22Rv1 (cell line): ENCODE results near the gene CHST13.
"Not testable (repeated sequence)": the region's sequence is repeated elsewhere in the genome, so short reads cannot be mapped to it uniquely, and the experiment has no call there.

Experiments used
- ZFX ChIP-seq: fragments of 450-650 bp; IDR thresholded peaks from 2 replicates; pipeline ENCODE4 v1.6.1; 2017; ENCODE audit warnings: antibody characterized with exemption, borderline replicate concordance
- TF ChIP-seq, protein P1 (sequence below): fragments of 450-650 bp; IDR thresholded peaks from 2 replicates; pipeline ENCODE4 v1.5.1; 2017; ENCODE audit warnings: mild to moderate bottlenecking

DNA sequence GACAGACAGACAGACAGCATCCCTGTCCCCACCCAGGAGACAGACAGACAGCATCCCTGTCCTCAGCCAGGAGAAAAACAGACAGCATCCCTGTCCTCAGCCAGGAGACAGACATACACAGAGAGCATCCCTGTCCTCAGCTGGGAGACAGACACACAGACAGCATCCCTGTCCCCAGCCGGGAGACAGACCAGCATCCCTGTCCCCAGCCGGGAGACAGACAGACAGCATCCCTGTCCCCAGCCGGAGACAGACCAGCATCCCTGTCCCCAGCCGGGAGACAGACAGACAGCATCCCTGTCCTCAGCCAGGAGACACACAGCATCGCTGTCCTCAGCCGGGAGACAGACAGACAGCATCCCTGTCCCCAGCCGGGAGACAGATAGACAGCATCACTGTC, 10.8 kb downstream of the CHST13 start:
- TF ChIP-seq, protein P1, sequence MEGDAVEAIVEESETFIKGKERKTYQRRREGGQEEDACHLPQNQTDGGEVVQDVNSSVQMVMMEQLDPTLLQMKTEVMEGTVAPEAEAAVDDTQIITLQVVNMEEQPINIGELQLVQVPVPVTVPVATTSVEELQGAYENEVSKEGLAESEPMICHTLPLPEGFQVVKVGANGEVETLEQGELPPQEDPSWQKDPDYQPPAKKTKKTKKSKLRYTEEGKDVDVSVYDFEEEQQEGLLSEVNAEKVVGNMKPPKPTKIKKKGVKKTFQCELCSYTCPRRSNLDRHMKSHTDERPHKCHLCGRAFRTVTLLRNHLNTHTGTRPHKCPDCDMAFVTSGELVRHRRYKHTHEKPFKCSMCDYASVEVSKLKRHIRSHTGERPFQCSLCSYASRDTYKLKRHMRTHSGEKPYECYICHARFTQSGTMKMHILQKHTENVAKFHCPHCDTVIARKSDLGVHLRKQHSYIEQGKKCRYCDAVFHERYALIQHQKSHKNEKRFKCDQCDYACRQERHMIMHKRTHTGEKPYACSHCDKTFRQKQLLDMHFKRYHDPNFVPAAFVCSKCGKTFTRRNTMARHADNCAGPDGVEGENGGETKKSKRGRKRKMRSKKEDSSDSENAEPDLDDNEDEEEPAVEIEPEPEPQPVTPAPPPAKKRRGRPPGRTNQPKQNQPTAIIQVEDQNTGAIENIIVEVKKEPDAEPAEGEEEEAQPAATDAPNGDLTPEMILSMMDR: not testable (repeated sequence)
- TF ChIP-seq ZFX: not testable (repeated sequence)
